HG02798 (cell line): ENCODE measurements around the gene CLEC20A.
"Not testable (repeated sequence)": the region's sequence is repeated elsewhere in the genome, so short reads cannot be mapped to it uniquely, and the experiment has no call there.

Experiments
- ATAC-seq: cut with Tn5 transposase; IDR thresholded peaks from one replicate; pipeline ENCODE4 v1.9.1; 2021; ENCODE audit warnings: mild to moderate bottlenecking; ENCODE audit not compliant: unreplicated experiment, poor library complexity

CLEC20A gene

DNA sequence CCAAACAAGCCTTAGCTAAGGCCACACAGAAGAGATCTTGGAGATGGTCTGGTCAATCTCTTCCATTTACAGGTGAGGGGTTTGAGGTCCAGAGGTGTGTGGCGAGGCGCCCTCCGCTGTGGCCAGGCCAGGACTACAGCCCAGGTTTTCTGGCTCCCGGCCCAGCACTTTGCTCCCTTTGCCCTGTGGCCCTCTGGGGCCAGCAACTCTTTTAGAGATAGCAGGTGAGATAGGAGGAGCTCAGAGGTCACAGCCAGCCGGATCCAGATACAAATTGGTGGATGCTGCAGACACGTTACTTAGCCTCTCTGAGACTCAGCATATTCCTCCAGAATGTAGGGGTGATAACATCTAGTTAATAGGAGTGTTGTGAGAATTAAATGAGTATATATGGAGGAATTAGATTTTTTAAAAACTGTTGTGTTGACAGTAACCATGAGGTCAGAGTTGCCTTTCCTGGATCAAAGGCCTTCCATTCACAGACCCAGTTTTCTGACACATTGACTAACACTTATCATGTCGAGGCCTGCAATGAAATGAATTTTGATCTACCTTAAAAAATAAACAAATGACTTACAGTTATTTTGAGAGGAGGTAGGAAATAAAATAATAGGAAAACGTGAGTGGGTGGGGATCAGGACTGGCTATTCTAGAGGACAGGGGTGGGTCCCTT is 32.7 kb upstream of the CLEC20A start:
- no peak for ATAC-seq

DNA sequence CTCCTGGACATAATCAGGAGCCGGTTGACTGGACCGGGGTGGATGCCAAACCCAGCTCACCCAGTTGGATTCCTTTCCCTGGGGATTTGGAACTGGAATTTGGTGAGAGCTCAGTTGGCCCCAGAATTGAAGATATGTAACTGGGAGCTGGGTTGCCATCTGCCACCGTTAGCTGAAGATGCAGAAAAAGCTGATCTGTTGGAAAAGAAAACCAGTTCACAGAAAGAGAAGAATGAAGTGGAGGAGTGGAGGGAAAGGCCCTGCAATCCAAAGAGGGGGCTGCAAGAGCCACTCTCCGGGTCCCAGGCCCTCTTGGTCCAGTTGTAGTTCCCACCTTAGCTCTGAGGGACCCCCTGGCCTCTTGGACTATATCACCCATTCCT is 32.2 kb upstream of the CLEC20A start:
- no peak for ATAC-seq

DNA sequence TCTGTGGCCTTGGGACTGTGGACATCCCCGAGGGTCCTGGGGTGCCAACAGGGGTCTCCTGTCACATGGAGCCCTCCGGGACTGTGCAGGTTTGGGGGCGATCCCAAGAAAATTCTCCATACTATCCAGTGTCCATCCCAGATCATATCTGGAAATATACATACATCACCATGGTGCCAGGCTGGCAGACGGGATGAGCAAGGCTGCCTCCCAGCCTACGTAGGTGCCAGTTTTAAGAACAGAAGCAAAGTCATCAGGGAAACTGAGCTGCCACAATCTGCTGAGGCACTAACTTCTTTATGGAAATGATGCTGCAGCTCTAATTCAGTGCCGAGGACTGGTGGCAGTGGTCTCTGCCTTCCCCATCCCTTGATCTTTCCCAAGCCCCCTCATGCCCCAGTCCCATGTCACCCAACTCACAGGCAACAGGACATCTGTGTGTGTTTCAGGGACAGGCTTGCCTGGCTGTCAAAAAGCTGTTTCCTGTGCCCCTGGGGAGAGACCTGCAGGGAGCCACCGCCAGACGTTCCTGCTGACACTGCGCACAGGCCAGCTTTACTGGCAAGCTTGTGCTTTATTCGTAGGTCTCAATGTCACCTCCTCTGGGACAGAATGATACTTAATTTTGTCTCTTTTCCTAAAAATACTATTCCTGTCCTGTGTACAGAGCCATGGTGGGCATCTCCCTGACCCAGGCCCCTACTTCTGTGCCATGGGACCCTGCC is 31.6 kb upstream of the CLEC20A start:
- no peak for ATAC-seq

DNA sequence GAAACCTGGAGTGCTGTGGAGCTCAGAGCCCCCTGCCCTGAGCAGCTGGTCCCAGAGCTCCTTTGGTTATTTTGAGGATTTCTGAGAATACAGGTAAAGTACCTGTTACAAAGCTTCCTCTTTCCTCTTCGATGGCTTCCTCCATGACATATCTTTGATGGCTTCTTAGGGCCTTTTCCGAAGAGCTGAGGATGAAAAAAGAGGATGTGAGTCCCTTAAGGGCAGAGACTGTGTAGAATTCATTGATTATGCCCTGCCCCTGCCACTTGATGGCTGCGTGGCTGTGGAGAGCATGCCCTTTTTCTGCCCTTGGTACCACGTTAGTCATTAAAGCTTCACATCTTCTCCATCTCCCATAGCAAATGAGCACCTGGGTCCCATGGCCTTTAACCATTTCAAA is 30.4 kb upstream of the CLEC20A start:
- no peak for ATAC-seq

DNA sequence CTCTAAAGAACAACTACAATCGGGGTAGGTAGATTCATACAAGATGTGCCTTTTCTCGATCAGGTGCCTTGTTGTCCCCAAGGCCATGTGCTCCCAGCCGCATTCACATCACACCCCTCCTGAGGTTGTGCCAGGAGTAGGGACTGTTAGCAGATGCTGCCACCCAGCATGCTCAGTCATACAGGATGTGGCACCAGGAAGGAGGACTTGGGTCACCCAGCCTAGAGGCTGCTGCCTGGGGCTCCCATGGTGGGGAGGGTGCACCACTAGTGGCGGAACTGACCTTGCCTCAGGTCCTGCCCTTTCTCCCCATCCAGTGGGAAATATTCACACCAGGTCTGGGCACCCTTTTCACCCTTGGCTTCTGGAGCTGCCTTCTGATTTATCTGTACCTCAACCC is 24.5 kb upstream of the CLEC20A start:
- ATAC-seq: no peak

DNA sequence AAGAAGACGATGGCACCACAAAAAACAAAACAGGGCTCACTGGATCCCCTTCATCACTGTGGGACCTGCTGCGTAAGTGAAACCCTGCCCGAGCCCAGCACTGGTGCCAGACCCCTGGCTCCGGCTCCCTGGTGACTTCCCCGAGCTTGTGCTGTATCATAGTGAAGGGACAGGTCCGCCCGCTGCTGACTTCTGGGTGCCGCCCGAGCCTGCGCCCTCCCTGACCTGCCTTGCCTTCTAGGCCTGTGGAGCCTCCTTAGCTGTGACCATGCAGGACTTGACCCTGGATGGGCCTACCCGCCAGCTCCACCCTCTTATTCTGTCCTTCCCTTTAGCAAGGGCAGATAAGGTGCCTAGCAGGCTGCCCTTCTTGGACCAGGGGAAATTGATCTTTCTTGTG is 24.0 kb upstream of the CLEC20A start:
- no peak for ATAC-seq

DNA sequence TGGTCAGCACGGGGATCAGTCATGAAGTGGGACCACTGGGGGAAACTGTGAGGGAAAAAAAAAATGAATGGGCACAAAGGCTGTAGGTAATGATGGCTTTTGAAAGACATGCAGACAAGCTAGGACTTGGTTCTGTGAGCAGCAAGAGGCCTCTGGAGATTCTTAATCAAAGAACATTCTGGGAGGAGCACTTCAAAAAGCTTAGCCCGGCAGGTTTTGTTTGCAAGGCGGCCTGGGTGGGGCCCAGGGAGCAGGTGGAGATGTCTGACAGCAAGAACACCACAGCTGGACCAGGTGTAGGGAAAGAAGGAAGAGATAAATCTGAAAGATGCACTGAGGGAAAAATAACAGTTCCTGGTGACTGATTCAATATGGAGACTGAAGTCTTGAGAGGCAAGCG is 22.1 kb upstream of the CLEC20A start:
- no peak for ATAC-seq

DNA sequence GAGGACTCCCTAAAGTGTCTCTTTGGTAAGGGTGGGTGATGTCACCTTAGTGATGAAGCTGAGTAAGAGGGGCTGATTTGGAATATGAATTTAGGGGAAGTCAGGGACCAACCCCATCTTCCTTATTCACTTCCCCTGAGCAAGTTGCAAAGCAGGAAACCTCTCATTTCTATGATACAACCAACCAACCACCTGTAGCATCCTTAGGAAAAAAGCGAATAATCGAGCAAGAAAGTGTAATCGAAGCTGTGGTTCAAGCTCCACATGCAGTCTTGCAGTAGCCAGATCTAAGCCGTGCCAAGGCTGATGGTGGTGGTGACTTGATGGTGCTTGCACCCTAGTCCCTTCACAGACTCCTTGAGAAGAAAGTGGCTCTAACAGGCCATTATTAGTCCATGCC is 19.3 kb upstream of the CLEC20A start:
- no peak for ATAC-seq

DNA sequence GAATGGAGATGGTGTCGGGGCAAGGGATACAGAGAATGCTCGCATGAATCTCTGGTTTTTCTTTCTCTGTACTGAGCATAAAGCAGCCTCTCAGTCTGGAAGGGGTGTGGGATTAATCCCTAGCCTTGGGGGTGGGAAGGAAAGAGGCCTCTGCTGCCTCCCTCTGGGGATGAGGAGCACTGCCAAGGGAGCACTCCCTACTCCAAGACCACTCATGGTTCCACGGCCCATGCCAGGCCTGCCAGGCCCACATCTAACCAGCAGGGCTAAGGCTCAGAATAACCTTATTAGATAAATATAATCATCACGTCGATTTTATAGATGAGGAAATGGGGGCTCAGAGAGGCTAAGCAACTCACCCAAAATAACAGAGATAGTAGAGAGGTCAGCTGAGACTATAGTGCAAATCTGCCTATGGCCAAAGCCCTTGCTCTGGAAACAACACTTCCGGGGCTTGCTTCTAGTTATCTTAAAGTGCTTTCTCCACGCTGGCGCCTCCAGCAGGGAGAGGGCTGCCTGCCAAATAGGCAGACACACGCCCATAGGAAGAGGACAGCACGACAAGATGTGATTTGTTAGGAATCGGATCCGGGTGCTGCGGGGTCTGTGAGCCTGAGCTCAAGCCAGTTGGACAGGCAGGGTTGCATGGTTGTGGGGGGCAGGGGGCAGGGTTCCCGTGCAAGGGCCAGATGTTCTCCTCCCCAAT is 16.7 kb upstream of the CLEC20A start:
- ATAC-seq: no peak

DNA sequence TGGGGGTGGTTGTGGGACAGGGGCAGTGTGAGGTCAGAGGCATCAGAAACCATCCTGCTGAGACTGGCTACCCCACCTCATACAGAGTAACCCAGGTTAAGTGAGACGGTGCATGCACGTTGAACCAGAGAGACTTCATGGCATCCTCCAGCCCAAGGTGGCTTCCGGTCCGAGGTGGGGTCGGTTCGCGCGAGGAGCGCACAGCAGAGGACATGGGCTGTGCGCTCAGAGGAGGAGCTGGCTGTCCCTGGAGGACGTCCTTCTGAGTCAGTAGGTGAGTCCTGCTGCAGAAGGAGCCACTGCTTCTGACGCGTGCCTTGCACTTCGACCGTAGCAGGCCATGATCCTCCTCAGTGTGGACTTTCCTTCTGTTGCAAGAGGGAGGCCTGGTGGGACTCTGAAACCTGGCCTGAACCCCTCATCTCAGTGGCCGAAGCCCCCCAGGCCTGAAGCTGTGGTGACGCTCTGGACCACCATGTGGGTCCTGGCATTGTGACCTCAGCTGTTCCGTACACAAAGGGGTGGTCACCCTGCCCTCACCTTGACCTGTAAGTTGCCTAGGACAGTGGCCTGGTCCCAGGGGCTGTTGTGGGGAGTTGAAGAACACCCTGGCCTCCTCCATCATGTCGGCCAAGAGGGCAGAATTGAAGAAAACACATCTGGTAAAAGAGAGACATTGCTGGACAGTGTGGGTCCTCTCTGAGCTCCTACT is 16.0 kb upstream of the CLEC20A start, which contains the start of gene TEX35:
Gene TEX35 (plus strand): TSS at position 544 of the 712 bp plus-strand sequence. CDS start 80 bp downstream, at position 624.
- no peak for ATAC-seq

DNA sequence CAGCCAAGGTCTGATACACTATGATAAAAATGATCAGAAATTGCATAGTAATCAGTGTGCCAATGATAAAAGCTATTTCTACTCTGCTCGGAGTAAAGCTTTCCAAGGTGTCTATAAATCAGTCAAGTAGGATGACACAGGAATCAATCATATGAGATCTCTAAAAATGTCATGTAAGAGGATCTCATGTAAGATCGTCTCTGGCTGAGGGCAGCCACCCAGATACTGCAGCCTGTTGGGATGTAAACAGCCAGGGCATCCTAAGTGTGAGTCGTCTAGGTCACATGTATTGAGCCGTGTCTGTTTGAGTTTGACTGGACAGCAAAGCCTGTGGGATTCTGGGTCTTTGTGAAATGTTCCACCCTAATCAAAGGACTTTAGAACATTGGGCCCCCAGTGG is 13.4 kb upstream of the CLEC20A start:
- no peak for ATAC-seq

DNA sequence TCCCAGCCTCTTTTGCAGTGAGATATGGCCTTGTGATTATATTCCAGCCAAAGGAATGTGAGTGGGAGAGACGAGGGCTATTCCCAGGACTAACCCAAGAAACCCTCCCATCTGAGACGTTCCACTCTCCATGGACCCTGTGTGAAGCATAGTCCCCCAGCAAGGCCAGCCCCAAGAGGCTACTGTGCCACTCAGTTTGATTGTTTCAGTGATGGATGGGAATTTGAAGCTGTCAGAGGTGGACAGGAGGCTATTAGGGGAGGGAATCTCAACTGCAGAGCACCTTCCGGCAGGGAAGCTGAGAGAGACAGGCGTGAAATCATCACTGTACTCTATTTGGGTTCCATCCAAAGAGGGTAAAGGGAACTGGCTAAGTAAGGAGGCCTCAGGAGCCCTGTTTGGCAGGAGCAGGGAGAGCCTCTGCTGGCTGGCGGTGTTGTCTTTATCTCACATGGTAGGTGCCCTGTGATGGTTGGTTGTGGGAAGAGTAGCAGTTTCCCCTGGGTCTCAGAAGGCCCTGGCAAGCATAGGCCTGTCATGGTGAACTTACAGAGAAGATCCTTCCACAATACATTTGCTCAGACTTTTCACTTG is 12.7 kb upstream of the CLEC20A start:
- ATAC-seq: no peak

DNA sequence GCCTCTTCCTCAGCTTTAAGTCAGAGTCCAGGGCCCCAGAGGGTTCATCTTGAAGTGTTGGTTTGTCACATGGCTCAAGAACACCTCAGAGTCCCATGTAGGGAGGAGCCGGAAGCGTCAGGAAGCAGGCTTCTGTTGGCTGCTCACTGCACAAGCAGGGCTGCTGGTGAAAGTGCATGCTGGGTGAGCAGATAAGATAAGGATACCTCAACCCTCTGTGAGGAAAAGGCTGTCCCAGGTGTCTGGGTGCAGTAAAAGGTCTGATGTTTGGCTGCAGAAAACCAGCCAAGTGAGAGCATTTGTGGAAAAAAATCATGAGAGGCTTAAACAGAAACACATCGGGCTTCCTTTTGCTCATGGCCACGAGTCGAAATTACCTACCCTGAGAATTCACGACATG is 9.9 kb upstream of the CLEC20A start:
- no peak for ATAC-seq

DNA sequence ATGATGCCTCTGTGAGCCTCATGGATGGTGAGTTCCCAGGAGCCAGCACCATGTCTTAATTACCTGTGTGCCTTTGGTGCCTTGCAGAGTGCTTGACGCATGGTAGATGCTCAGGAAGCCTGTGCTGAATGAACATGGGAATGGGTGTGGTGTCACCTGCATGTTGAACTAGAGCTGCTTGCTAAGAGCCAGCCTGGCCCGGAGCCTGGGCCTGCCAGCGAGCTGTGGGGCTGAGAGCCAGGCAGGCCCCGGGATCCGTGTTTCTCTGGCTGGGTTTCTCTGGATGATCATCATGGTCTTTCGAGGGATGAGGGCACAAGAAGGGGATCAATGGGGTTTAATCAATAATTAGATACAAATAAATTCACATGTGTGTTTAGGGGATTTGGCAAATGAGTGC is 9.4 kb upstream of the CLEC20A start:
- ATAC-seq: no peak

DNA sequence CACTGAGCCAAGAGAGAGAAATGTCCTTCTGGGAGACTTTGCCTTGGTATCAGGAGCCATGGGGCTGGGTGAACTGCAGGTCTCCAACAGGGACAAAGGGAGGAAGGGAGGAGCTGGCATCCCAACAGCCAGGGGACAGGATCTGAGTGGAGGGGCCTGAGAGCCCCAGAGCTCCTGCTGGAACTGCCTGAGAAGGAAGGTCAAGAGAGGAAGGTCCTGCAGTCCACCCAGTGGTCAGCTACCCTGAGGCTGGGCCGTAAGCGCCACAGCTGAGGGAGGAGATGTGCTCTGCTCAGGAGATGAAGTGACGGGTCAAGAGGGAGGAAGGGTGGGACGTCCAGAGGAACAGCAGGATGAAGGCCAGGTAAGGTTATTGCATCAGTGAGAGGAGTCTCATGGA is 7.5 kb upstream of the CLEC20A start:
- no peak for ATAC-seq

DNA sequence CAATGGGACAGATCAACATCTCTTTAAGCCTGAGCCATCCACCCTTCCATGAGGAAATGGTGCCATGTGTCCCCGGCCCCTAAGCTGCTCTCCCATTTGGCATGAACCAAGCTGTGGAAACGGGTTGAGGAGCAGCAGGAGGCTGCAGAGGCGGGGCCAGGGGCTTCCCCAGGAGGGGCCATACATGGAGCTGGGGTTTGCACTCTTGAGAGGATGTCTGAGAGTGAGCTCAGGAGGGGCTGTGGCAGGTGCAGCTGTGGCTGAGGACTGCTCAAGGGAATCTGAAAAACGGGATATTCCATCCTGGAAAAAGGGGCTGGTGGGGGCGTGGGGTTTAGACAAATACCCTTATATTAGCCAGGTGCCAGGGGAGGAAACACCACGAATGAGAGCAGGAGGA is 7.1 kb upstream of the CLEC20A start:
- ATAC-seq: no peak

DNA sequence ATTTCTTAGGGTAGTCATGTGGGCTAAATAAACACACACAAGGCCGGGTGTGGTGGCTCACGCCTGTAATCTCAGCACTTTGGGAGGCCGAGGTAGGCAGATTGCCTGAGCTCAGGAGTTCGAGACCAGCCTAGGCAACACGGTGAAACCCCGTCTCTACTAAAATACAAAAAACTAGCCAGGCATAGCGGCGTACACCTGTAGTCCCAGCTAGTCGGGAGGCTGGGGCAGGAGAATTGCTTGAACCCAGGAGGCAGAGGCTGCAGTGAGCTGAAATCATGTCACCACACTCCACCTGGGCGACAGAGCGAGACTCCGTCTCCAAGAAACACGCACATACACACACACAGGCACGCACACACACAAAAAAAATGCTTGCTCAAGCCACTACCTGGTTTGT is 6.6 kb upstream of the CLEC20A start:
- ATAC-seq: not testable (repeated sequence)

DNA sequence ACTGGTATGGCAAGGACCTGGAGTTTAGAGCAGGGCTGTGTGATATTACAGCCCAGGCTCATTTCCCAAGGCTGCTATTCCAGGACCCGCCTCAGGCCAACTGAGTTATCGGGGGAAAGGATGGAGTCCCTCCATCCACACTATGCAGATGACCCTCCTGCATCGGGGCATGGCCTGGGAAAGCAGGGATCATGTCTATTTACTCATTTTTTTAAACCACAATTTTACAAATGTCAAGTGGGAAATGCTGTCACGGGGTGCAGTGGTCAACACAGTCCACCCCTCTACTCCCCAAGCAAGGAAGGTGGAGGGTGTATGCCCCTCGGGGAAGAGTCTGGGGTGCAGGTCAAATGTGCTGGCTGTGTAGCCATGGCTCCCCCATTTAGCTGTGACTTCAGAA is 6.1 kb upstream of the CLEC20A start:
- no peak for ATAC-seq

DNA sequence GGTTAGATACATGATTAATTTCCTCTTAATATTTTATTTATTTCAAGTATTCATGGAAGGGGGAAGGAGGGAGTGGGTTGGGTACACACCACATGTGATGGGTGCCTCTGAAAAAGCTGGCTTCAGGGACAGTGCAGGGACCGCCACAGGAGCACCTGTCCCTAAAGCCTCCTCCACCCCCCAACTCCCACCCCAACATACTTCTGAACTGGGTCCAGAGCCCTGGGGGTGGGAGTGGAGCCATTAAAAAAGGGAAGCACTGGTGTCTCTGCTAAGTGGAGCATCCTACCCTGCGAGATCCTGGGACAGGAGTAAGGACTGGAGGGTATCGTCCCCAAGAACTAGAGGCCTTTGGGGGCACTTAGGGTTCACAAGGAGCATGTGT is 5.6 kb upstream of the CLEC20A start:
- no peak for ATAC-seq

DNA sequence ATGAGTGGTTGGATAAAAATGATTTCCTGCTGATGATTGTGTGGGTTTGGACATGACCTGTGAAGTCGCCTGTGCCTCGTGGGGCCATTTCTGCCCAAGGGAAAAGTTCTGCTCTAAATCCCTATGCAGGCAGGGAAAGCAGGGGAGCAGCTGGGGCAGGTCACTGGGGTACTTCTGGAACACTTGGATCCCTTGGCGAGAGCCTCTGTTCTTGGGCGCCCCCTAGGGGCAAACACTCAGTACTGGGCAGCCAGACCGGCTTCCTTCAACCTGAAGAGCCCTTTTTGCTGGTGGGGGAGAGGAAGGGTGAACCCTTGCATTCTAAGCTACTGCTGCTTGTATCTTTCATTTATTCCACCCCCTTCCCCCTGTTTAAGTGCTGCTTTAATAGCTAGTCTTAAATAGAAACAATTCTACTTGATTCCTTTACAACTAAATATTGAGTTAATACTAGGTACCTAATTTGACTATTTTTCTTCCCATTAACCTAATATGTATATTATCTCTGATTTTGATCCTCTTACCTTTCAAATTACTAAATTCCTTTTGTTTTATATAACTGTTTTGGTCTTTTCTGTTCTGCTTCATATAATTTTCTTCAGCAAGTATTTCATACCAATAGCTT is 5.1 kb upstream of the CLEC20A start:
- ATAC-seq: peak; percentile 80
